ENCODE measurements around the gene ITPR1.

The ITPR1 gene

GRCh38 chr3:4743371-4743770, 250.2 kb downstream of the ITPR1 start:
- ChIA-PET POLR2A (no interaction called here), CTCF (interaction anchor here (0.5 to 1.0 kb wide), 5 partner anchors 23 to 312 kb away, joined by 3 to 6 read pairs (median 3); no protein-coding TSS in a partner anchor)
- Histone ChIP-seq H3K4me1 (ENCODE audit: control insufficient read depth, insufficient read depth, low read length) (peaks cover 20% of the 10 kb centered on the region), H3K36me3 (ENCODE audit: control insufficient read depth in 2 of 2, insufficient read depth in 1 of 2, low read length in 2 of 2) (no peaks in the 10 kb centered on the region), H3K9me3 (ENCODE audit: control insufficient read depth, insufficient read depth, low read depth, low read length) (no peaks in the 10 kb centered on the region), H3K27ac (ENCODE audit: extremely low read depth, low read depth, low read length) (no peak overlapping the region), H3K4me3 (ENCODE audit: low read depth, low read length) (no peak overlapping the region)
- no peak for TF ChIP-seq ZNF202 (tag by site-specific recombination; IDR thresholded peaks at IDR 0.05; ENCODE audit: borderline replicate concordance)
- TF ChIP-seq ZNF114 (tag by site-specific recombination; IDR thresholded peaks at IDR 0.05), result no peak
- TF ChIP-seq ZNF324 (tag by site-specific recombination; IDR thresholded peaks at IDR 0.05), result no peak
- TF ChIP-seq ZNF394 (tag by site-specific recombination; IDR thresholded peaks at IDR 0.05; ENCODE audit: borderline replicate concordance), result no peak
- TF ChIP-seq PRDM1 (tag by site-specific recombination; IDR thresholded peaks at IDR 0.05), result no peak
- TF ChIP-seq ZNF19 (tag by site-specific recombination; IDR thresholded peaks at IDR 0.05; ENCODE audit: low read depth), result no peak
- no peak for TF ChIP-seq REPIN1 (tag by site-specific recombination; IDR thresholded peaks at IDR 0.05; ENCODE audit: low read depth)
- no peak for TF ChIP-seq ZNF600 (tag by site-specific recombination; IDR thresholded peaks at IDR 0.05)
- TF ChIP-seq ZNF266 (tag by site-specific recombination; IDR thresholded peaks at IDR 0.05; ENCODE audit: low read depth), result no peak
- no peak for TF ChIP-seq ZNF433 (tag by site-specific recombination; IDR thresholded peaks at IDR 0.05; ENCODE audit: low read depth)
- no peak for TF ChIP-seq KLF8 (tag by site-specific recombination; IDR thresholded peaks at IDR 0.05)
- no peak for TF ChIP-seq EGR2 (tag by site-specific recombination; IDR thresholded peaks at IDR 0.05; ENCODE audit: low read depth)
- TF ChIP-seq ZNF223 (tag by site-specific recombination; IDR thresholded peaks at IDR 0.05), result no peak
- no peak for TF ChIP-seq ZNF610 (tag by site-specific recombination; IDR thresholded peaks at IDR 0.05; ENCODE audit: borderline replicate concordance)
- no peak for TF ChIP-seq MYNN (tag by site-specific recombination; IDR thresholded peaks at IDR 0.05; ENCODE audit: borderline replicate concordance)
- TF ChIP-seq SP3 (tag by site-specific recombination; IDR thresholded peaks at IDR 0.05), result no peak

- ChIA-PET POLR2A (no interaction called here), CTCF (interaction anchor here (0.7 kb wide), 1 partner anchor 161 kb away, joined by 3 read pairs; no protein-coding TSS in a partner anchor)
- H3K4me1 ChIP-seq (ENCODE audit: control insufficient read depth, insufficient read depth, low read length), result peaks cover 20% of the 10 kb centered on the region
- no peak overlapping the region for H3K4me3 ChIP-seq (ENCODE audit: low read depth, low read length)
- no peaks in the 10 kb centered on the region for H3K36me3 ChIP-seq (ENCODE audit: control insufficient read depth in 2 of 2, insufficient read depth in 1 of 2, low read length in 2 of 2)
- H3K27ac ChIP-seq (ENCODE audit: extremely low read depth, low read depth, low read length), result no peak overlapping the region; the same call in 1 of the 2 replicates
- H3K9me3 ChIP-seq (ENCODE audit: control insufficient read depth, insufficient read depth, low read depth, low read length), result no peaks in the 10 kb centered on the region
- TF ChIP-seq, protein P1, sequence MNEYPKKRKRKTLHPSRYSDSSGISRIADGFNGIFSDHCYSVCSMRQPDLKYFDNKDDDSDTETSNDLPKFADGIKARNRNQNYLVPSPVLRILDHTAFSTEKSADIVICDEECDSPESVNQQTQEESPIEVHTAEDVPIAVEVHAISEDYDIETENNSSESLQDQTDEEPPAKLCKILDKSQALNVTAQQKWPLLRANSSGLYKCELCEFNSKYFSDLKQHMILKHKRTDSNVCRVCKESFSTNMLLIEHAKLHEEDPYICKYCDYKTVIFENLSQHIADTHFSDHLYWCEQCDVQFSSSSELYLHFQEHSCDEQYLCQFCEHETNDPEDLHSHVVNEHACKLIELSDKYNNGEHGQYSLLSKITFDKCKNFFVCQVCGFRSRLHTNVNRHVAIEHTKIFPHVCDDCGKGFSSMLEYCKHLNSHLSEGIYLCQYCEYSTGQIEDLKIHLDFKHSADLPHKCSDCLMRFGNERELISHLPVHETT (tag by site-specific recombination; IDR thresholded peaks at IDR 0.05), result no peak
- TF ChIP-seq SP7 (tag by site-specific recombination; IDR thresholded peaks at IDR 0.05) (no peak), ZNF19 (tag by site-specific recombination; IDR thresholded peaks at IDR 0.05; ENCODE audit: low read depth) (no peak), ZNF843 (tag by site-specific recombination; IDR thresholded peaks at IDR 0.05) (peak; percentile 59; the same call in 1 of the 2 replicates), ZXDB (tag by site-specific recombination; IDR thresholded peaks at IDR 0.05) (peak; percentile 61; the same call in 1 of the 2 replicates), ZNF140 (tag by site-specific recombination; IDR thresholded peaks at IDR 0.05) (no peak), TRIM28 (IDR thresholded peaks at IDR 0.05; ENCODE audit: borderline replicate concordance, low read length) (peak; percentile 73; the same call in 1 of the 2 replicates), OSR2 (tag by site-specific recombination; IDR thresholded peaks at IDR 0.05) (peak; percentile 85), MYNN (tag by site-specific recombination; IDR thresholded peaks at IDR 0.05; ENCODE audit: borderline replicate concordance) (no peak), FEZF1 (tag by site-specific recombination; IDR thresholded peaks at IDR 0.05) (peak; percentile 90), ZNF202 (tag by site-specific recombination; IDR thresholded peaks at IDR 0.05; ENCODE audit: borderline replicate concordance) (no peak), ZNF600 (tag by site-specific recombination; IDR thresholded peaks at IDR 0.05) (peak; percentile 29; the same call in 1 of the 2 replicates), SCRT2 (tag by site-specific recombination; IDR thresholded peaks at IDR 0.05) (no peak), ZNF585B (tag by site-specific recombination; IDR thresholded peaks at IDR 0.05) (no peak), ELK4 (IDR thresholded peaks at IDR 0.05; ENCODE audit: borderline replicate concordance, low read depth, low read length) (no peak), ZNF350 (tag by site-specific recombination; IDR thresholded peaks at IDR 0.05) (no peak)
- TF ChIP-seq, protein P2, sequence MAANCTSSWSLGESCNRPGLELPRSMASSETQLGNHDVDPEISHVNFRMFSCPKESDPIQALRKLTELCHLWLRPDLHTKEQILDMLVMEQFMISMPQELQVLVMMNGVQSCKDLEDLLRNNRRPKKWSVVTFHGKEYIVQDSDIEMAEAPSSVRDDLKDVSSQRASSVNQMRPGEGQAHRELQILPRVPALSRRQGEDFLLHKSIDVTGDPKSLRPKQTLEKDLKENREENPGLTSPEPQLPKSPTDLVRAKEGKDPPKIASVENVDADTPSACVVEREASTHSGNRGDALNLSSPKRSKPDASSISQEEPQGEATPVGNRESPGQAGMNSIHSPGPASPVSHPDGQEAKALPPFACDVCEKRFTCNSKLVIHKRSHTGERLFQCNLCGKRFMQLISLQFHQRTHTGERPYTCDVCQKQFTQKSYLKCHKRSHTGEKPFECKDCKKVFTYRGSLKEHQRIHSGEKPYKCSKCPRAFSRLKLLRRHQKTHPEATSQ (tag by site-specific recombination; IDR thresholded peaks at IDR 0.05), result no peak
- TF ChIP-seq, protein P3, sequence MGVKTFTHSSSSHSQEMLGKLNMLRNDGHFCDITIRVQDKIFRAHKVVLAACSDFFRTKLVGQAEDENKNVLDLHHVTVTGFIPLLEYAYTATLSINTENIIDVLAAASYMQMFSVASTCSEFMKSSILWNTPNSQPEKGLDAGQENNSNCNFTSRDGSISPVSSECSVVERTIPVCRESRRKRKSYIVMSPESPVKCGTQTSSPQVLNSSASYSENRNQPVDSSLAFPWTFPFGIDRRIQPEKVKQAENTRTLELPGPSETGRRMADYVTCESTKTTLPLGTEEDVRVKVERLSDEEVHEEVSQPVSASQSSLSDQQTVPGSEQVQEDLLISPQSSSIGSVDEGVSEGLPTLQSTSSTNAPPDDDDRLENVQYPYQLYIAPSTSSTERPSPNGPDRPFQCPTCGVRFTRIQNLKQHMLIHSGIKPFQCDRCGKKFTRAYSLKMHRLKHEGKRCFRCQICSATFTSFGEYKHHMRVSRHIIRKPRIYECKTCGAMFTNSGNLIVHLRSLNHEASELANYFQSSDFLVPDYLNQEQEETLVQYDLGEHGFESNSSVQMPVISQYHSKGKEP (tag by site-specific recombination; IDR thresholded peaks at IDR 0.05), result peak; percentile 68
Measured at GRCh38 chr3:4744405-4745234, 251.5 kb downstream of the ITPR1 start.

All from HEK293 (cell line).